NCI-H82 treated with DMSO at 0.1 percent for 48 hours (cell line): ENCODE measurements around the gene RPL21.
"Not testable (repeated sequence)": the region's sequence is repeated elsewhere in the genome, so short reads cannot be mapped to it uniquely, and the experiment has no call there.

ENCODE experiments used
- DNase-seq: peaks from one replicate; lab custom pipeline; 2025; ENCODE audit not compliant: unreplicated experiment; lab: John Stamatoyannopoulos, UW

RPL21 gene

GRCh38 chr13:27251166-27252091 lies at the start of gene RPL21:
RPL21 (plus strand) TSS chr13:27251558; CDS start chr13:27253777, 2,219 bp downstream.
- DNase-seq: peak; percentile 82

GRCh38 chr13:27201661-27202060 lies 49.7 kb upstream of the RPL21 start:
- DNase-seq: no peak

- DNase-seq: no peak
These were observed 48.2 kb upstream of the RPL21 start for GRCh38 chr13:27203186-27203585.

- no peak for DNase-seq
These were observed 47.5 kb upstream of the RPL21 start for GRCh38 chr13:27203854-27204253.

GRCh38 chr13:27208514-27208913 lies 42.8 kb upstream of the RPL21 start:
- DNase-seq: no peak

GRCh38 chr13:27211271-27211670 lies 40.1 kb upstream of the RPL21 start:
- DNase-seq: no peak

- DNase-seq: no peak
These were observed 39.5 kb upstream of the RPL21 start for GRCh38 chr13:27211771-27212364.

GRCh38 chr13:27213386-27213785 lies 38.0 kb upstream of the RPL21 start:
- DNase-seq: not testable (repeated sequence)

GRCh38 chr13:27217791-27218190 lies 33.6 kb upstream of the RPL21 start:
- DNase-seq: not testable (repeated sequence)

GRCh38 chr13:27218861-27219260 lies 32.5 kb upstream of the RPL21 start:
- DNase-seq: not testable (repeated sequence)

GRCh38 chr13:27219611-27220010 lies 31.7 kb upstream of the RPL21 start:
- no peak for DNase-seq

- DNase-seq: not testable (repeated sequence)
These were observed 29.3 kb upstream of the RPL21 start for GRCh38 chr13:27222100-27222499.

- no peak for DNase-seq
These were observed 24.4 kb upstream of the RPL21 start for GRCh38 chr13:27226991-27227390.

- no peak for DNase-seq
These were observed 23.2 kb upstream of the RPL21 start for GRCh38 chr13:27228131-27228530.

- no peak for DNase-seq
These were observed 21.7 kb upstream of the RPL21 start for GRCh38 chr13:27229642-27230041.

GRCh38 chr13:27233964-27234363 lies 17.4 kb upstream of the RPL21 start:
- DNase-seq: no peak

GRCh38 chr13:27236478-27236877 lies 14.9 kb upstream of the RPL21 start:
- DNase-seq: no peak

- DNase-seq: no peak
These were observed 8.7 kb upstream of the RPL21 start for GRCh38 chr13:27242702-27243101.

- no peak for DNase-seq
These were observed 5.7 kb upstream of the RPL21 start for GRCh38 chr13:27245610-27246009.

- DNase-seq: no peak
These were observed 559 bp upstream of the RPL21 start for GRCh38 chr13:27250833-27251165.

- DNase-seq: no peak
These were observed 1.1 kb downstream of the RPL21 start for GRCh38 chr13:27252467-27252866.

- no peak for DNase-seq
These were observed 5.8 kb downstream of the RPL21 start for GRCh38 chr13:27257233-27257568.
